Coronary artery (tissue), 2 donors: Measurements from ENCODE around the gene RALGPS2.

Source experiments
- DNase-seq: peaks from one replicate; pipeline ENCODE4 v3.0.0-alpha.2; 2017; ENCODE audit warnings: low spot score
- H3K27ac ChIP-seq, 2 donors: fragments of 200-600 bp; sonication (generic); one replicate each; pipeline ENCODE4 v1.5.1; 2016 to 2019
- H3K4me3 ChIP-seq: fragments of 200-600 bp; sonication (generic); 2 replicates; pipeline ENCODE4 v1.5.1; 2016; ENCODE audit warnings: mild to moderate bottlenecking, moderate library complexity
- CTCF ChIP-seq: fragments of 200-600 bp; sonication (generic); IDR thresholded peaks from one replicate; pipeline ENCODE4 v1.5.1; 2019; ENCODE audit warnings: antibody characterized with exemption

The RALGPS2 gene

GRCh38 chr1:178776553-178776952 lies 51.5 kb downstream of the RALGPS2 start:
- no peak for TF ChIP-seq CTCF
- H3K4me3 ChIP-seq: no peak overlapping the region
- no peak for DNase-seq
- no peak overlapping the region for H3K27ac ChIP-seq

GRCh38 chr1:178781533-178782330 lies 56.7 kb downstream of the RALGPS2 start:
- Histone ChIP-seq H3K4me3 (no peak overlapping the region), H3K27ac (no peak overlapping the region)
- no peak for DNase-seq
- no peak for TF ChIP-seq CTCF

- Histone ChIP-seq H3K4me3 (no peak overlapping the region), H3K27ac (no peak overlapping the region)
- no peak for TF ChIP-seq CTCF
- DNase-seq: no peak
These were observed 59.1 kb downstream of the RALGPS2 start for GRCh38 chr1:178784131-178784536.

- DNase-seq: no peak
- H3K4me3 ChIP-seq: no peak overlapping the region
- no peak for TF ChIP-seq CTCF
- no peak overlapping the region for H3K27ac ChIP-seq
These were observed 67.3 kb downstream of the RALGPS2 start for GRCh38 chr1:178792394-178792793.

- TF ChIP-seq CTCF: no peak
- DNase-seq: no peak
- H3K27ac ChIP-seq: no peak overlapping the region
- H3K4me3 ChIP-seq: no peak overlapping the region
These were observed 71.0 kb downstream of the RALGPS2 start for GRCh38 chr1:178796013-178796412.

- no peak for DNase-seq
- Histone ChIP-seq H3K27ac (no peak overlapping the region), H3K4me3 (no peak overlapping the region)
- no peak for TF ChIP-seq CTCF
These were observed 72.5 kb downstream of the RALGPS2 start for GRCh38 chr1:178797590-178797989.

GRCh38 chr1:178798232-178798861 lies 73.3 kb downstream of the RALGPS2 start:
- H3K27ac ChIP-seq: no peak overlapping the region
- DNase-seq: no peak
- H3K4me3 ChIP-seq: no peak overlapping the region
- TF ChIP-seq CTCF: no peak
